NOMO-1 (cell line): ENCODE measurements around the gene HOXA11.
A peak's percentile ranks its signal among the peaks of the same experiment; 100 is the strongest.

Experiments used
- DNase-seq, 2 experiments: peaks; one replicate each; lab custom pipeline; 2025; ENCODE audit not compliant: unreplicated experiment in 2 of 2; lab: John Stamatoyannopoulos, UW

The HOXA11 gene

GRCh38 chr7:27182285-27182841 lies 2.7 kb downstream of the HOXA11 start:
- no peak for DNase-seq

- DNase-seq = no peak
Observed at GRCh38 chr7:27181795-27182275, 3.2 kb downstream of the HOXA11 start.

DNA sequence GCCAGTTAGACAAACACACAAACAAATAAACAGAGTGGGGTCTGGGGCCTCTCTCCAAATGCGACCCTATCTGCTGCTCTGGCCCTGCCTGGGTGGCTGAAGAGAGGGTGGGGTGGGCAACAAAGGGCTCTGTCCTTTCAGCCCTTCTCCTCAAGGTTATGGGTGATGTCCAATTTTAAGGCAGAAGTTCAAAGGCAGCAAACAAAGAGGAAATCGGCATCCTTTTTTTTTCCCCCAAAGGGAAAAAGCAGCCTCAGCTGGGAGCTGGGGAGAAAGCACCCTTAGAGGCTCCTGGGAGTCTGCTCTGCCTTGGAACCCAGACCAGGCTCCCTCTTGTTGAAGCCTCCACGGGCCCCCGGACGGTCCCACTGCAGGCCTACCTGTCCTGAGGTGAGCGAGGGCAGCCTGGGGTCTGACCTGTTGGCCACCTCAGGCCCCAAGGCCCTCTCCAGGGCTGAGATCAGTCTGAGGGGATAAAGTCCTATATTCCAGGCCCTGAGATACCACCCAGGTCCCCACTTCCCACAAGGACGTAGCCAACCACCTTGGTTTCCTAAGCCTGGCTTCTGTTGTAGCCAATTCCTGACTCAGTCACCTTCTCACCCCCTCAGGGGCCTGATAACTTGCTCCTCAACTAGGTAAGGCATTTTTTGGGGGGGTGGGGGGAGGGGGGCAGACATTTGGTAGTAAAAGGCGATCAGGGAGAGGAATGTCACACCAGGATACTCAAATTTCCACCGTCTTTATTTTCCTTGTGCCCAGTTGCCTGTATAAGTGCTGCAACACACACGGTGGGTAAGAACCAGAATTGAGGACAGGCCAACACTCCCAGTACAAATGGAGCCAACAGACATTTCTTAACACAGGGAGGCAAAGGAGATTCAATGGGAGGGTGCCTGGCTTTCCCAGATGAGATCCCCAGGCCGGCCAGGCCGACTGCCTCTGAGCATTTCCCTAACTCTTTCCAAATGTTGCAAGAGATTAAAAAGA lies 4.3 kb downstream of the HOXA11 start:
- no peak for DNase-seq

DNA sequence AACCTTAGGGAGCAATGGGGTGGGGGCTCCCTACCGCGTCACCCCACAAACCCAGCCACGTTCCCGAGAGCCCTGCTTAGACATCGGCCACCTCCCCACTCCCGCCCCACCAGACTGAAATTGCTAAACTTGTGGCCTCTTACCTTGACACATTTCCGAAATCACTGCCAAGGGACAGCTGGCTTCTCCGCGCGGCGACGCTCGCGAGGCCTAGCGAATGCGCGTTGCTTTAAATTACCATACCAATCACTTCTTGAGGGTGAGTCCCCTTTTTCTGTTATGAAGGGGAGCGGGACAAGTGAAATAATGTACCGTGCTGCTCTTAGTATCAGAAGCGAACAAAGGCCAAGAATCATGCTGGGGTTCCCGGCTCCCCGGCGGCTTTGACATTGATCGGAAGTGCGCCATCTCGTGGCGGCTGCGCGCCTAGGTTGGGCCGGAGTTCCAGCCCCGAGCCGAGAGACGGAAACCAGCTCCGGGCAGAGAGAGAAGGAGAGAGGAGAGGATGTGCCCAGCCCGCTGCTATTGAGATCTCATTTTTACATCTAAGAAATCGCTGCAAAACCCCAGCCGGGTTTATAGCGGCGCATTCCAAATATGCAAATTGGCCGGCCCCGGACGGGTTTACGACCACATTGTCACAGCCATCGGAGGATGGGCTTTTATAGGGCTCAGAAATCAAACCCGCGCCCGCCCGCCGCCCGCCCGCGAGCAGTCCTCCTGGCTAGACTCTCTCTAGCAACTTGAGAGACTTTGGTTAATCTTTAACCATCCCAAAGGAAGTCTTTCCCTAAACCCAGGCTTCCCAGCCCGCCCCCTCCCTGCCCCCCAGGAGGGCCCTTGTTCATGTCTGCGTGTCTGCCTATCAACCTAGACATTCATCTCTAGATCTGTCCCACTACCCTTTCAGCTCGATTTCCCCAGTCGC lies 5.3 kb downstream of the HOXA11 start:
- DNase-seq = peak; percentile 63 to 68

- no peak for DNase-seq
Observed at GRCh38 chr7:27179030-27179429, 6.0 kb downstream of the HOXA11 start.

GRCh38 chr7:27178366-27178765 lies 6.7 kb downstream of the HOXA11 start:
- DNase-seq = no peak

- no peak for DNase-seq
Observed at GRCh38 chr7:27177795-27178320, 7.2 kb downstream of the HOXA11 start.

- no peak for DNase-seq
Observed at GRCh38 chr7:27176962-27177794, 7.9 kb downstream of the HOXA11 start.

DNA sequence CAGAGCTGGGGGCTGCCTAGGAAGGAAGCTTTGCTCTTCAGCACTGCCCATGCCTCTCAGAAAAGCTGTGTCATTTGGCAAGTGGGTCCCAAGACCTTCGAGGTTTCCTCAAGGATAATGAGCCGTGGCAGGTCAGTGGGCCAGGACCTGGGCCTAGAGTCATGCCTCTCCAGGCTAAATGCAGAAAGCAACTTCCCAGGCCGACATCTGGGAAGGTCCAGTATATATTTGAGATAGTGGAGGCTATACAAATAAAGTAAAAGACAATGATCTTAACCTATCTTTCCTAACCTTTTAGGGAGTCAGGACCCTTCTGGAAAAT lies 8.5 kb downstream of the HOXA11 start:
- DNase-seq = no peak

DNA sequence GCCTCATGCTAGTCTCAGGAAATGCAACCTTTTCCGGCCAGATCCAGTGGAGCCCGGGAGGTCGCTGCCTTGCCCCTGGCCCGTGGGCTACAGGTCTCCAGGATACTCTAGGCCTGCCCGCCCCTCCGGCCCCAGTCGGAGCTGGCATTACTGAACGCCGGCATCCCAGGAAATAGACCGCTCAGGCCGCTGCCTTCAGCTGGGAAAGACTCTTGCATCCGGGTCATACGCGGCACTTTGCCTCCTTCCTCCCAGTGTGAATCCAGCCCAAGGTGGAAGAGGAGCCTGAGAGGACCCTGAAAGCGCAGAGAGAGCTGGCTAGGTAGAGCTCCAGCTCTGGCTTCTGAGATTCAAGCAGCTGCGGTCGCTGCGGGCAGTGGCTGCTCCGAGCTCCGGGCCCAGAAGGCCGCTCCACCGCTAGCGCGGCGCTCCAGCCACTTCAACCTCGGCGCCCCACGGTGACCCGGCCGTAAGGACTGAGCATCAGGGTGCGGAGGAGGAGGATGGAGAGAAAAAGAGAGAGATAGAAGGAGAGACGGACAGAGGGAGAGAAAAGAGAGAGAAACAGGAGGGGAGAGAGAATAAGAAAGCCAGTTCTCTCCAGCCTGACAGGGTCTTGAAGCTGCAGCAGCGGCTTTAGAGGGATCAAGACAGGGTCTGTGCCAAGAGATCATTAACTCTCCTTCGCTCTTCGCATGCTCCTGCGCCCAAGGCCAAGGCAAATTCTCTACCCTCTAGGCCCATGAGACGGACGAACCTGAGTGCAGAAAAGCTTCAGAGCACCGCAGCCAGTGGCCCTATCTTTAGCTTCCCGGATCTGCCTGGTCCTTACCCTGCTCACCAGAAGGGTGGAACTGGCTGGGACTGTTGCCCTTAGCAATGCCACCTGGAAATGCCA lies 9.2 kb downstream of the HOXA11 start:
- no peak for DNase-seq

- DNase-seq = peak; percentile 52 to 54
Observed at GRCh38 chr7:27174874-27175625, 10.0 kb downstream of the HOXA11 start.

DNA sequence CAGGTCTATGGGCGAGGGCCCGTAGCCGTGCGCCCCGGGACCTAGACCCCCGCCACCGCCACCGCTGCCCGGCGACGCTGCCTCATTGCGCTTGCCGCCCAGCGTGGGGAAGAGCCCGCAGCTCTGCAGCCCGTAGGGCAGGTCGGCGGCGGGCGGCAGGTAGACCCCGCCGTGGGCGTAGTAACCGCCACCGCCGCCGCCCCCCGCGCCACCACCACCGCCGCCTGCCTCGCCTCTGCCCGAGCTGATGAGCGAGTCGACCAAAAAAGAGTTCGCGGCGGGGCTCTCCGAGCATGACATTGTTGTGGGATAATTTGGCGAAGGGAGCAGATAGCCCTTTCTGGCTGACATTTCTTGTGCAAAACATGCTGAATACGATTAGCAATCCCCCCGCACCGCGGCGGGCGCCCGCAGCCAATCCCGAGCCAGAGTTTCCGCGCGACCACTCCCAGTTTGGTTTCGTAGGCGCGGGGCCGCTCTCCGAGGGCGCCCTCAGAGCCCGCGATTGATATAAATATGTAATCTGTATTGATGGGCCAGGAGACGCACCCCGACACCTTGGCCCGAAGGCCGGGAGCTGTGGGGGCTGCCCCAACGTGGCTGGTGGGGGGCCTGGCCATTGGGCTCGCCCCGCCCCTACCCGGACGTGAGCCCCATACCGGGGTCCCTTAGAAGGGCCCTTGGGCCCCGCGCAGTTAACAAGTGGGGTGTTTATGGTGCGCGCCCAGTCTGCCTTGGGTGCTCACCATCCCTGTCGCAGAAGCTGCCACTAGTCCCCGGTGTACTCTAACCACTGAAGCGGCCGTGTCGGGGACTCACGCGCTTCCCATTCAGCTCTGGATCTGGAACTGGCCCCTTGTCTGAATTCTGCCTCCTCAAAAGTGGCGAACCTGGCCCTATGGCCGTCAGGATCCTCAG lies 10.8 kb downstream of the HOXA11 start, which contains the start of gene HOXA10:
Gene HOXA10, minus strand, starts transcription at position 365 of the 918 bp plus-strand sequence. Its CDS starts 14 bp downstream, at position 351.
- peak; percentile 59 to 77 for DNase-seq

GRCh38 chr7:27173511-27173955 lies 11.5 kb downstream of the HOXA11 start:
- DNase-seq = peak in 1 of 2 experiments; percentile 31

DNA sequence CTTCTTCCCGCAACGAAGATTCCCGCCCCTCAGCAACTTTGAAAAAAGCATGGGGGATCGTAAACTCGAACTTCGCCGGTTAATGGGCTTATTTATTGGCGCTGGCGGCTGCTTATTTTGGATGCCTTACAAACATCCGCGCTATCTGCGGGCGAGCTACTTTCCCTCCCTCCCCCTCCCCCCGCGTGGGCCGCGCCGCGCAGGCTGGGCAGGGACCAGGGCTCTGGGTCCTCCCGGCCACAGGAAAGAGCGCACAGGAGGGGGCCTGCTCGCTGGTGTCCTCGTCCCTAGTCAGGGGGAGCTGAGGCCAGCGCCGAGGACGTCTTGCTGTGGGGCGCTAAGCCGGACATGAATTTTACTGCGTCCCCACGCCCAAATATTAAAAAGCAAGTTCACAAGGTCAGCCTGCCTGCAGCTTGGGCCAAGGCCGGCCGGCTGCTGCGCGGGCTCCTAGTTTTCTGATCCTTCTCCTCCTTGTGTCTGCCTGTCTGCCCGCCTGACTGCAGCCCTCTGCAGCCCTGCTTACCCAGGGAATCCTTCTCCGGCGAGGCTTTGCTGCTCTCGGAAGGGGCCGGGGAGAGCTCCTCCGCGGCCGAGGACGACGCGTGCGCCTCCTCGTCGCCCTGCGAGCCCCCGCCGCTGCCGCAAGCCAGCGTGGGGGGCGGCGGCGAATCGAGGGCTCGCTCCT lies 12.1 kb downstream of the HOXA11 start:
- no peak for DNase-seq

DNA sequence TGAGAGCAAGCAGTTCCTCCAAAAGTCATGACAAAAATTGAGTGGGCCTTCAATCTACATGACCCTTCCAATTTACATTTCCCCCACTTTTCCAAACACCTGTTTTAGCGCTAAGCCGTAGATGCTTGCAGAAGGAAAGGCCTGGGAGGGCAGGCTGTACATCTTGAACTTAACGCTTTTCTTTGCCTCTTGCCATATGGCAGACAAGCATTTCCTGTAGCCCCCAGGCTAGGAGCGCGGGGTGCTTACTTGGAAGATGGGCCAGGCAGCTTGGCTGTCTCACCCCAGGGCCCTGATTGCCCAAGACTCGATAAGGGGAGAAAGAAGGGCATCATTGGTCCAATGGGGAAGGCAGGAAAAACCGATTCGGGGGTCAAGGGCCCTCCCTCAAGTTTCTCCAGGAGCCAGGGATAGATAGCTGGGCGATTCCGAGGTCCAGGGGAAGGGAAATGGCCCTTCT lies 12.7 kb downstream of the HOXA11 start:
- DNase-seq = no peak

- no peak for DNase-seq
Observed at GRCh38 chr7:27171637-27172314, 13.3 kb downstream of the HOXA11 start.
